K562 (cell line): ENCODE measurements around the gene TTC13. TPM values are rescaled to one million over a fixed set of nuclear protein-coding genes. Genes with fewer than 3 reads are reported as not detected.

ENCODE experiments used
- ATAC-seq: fragments of 200-7000 bp; cut with Tn5 transposase; 3 replicates; pipeline ENCODE4 v1.9.1; 2020; ENCODE audit warnings: moderate library complexity
- BruUV-seq: library from RNA; stranded (reverse); fragments of 400-500 nt; replicated peaks from 2 replicates; lab custom pipeline; 2021; lab: Mats Ljungman, UMichigan
- CTCF ChIA-PET: fragments of 300-600 bp; formaldehyde crosslinking; extraction: SDS; loops from one replicate; lab custom pipeline; 2021; ENCODE audit warnings: low intra/inter-chr PET ratio; lab: Yijun Ruan, JAX
- POLR2A ChIA-PET: fragments of 300-600, 350-650 bp; sonication (Branson Sonifier 250); formaldehyde crosslinking; extraction: SDS; loops from one replicate; lab custom pipeline; 2021; ENCODE audit warnings: antibody characterized with exemption, inconsistent platforms; lab: Yijun Ruan, JAX
- DNase-seq, 4 experiments: peaks; one replicate each; pipeline versions ENCODE4 v3.0.0 to v3.0.0-alpha.2; 2011 to 2018; ENCODE audit warnings: low spot score in 3 of 4, mixed read lengths in 3 of 4; ENCODE audit errors: extremely low read depth in 1 of 4
- FAIRE-seq: peaks from 2 replicates; lab custom pipeline; 2011; peaks lifted over from hg19 to GRCh38; lab: Jason Lieb, UNC
- H2AFZ ChIP-seq: 2 replicates; pipeline ENCODE4 v1.6.0; 2011; ENCODE audit warnings: low read depth, low read length, control low read depth, inconsistent platforms
- H3K27ac ChIP-seq: fragments of 200-600 bp; 3 replicates; pipeline ENCODE4 v1.8.0; 2011; ENCODE audit warnings: low read depth, mild to moderate bottlenecking, control low read depth, inconsistent platforms, low read length, moderate library complexity, mixed read lengths; ENCODE audit errors: extremely low read depth
- H3K27me3 ChIP-seq, 2 experiments: fragments of 300-600 bp in 1 of 2; 2 replicates in 1 of 2; 3 replicates in 1 of 2; pipeline versions ENCODE4 v1.6.0 to v1.8.0; 2011; ENCODE audit warnings: inconsistent platforms in 2 of 2, low read length in 2 of 2, mild to moderate bottlenecking in 1 of 2, mixed read lengths in 1 of 2, moderate library complexity in 1 of 2; ENCODE audit not compliant: control insufficient read depth in 2 of 2, insufficient read depth in 2 of 2
- H3K36me3 ChIP-seq: fragments of 300-600 bp; 3 replicates; pipeline ENCODE4 v1.8.0; 2011; ENCODE audit warnings: mild to moderate bottlenecking, low read length, inconsistent platforms; ENCODE audit not compliant: control insufficient read depth, insufficient read depth
- H3K4me1 ChIP-seq, 2 experiments: fragments of 200-600 bp in 1 of 2; replicated peaks in 1 of 2; 2 replicates in 1 of 2; 3 replicates in 1 of 2; pipeline versions ENCODE4 v1.5.1 to v1.8.0; 2011; ENCODE audit warnings: inconsistent platforms in 2 of 2, low read length in 2 of 2, mild to moderate bottlenecking in 1 of 2, mixed read lengths in 1 of 2, moderate library complexity in 1 of 2; ENCODE audit not compliant: control insufficient read depth in 2 of 2, insufficient read depth in 2 of 2
- H3K4me2 ChIP-seq: 2 replicates; pipeline ENCODE4 v1.6.1; 2011; ENCODE audit warnings: low read length, control low read depth, inconsistent platforms, mixed read lengths; ENCODE audit not compliant: insufficient read depth
- H3K4me3 ChIP-seq: fragments of 200-600 bp; sonication (generic), shearing (Covaris generic); 2 replicates; pipeline ENCODE4 v1.5.1; 2016; ENCODE audit warnings: control low read depth, inconsistent platforms
- H3K79me2 ChIP-seq: fragments of 200-600 bp; 3 replicates; pipeline ENCODE4 v1.8.0; 2011; ENCODE audit warnings: low read length, inconsistent platforms; ENCODE audit not compliant: control insufficient read depth, insufficient read depth
- H3K9ac ChIP-seq, 2 experiments: 2 replicates each; pipeline versions ENCODE4 v1.6.0 to v1.6.1; 2011; ENCODE audit warnings: low read depth in 2 of 2, low read length in 2 of 2, control low read depth in 1 of 2, inconsistent platforms in 1 of 2, mild to moderate bottlenecking in 1 of 2, mixed read lengths in 1 of 2; ENCODE audit not compliant: insufficient read depth in 1 of 2
- H3K9me1 ChIP-seq: one replicate; pipeline ENCODE4 v1.6.0; 2011; ENCODE audit warnings: inconsistent platforms, mild to moderate bottlenecking, low read length, moderate library complexity; ENCODE audit not compliant: control insufficient read depth, insufficient read depth
- H3K9me3 ChIP-seq: replicated peaks from 2 replicates; pipeline ENCODE4 v1.5.1; 2011; ENCODE audit warnings: low read depth, low read length, inconsistent platforms; ENCODE audit not compliant: control insufficient read depth, insufficient read depth
- H4K20me1 ChIP-seq: replicated peaks from 2 replicates; pipeline ENCODE4 v1.6.1; 2011; ENCODE audit warnings: low read length, inconsistent platforms, mixed read lengths; ENCODE audit not compliant: control insufficient read depth, insufficient read depth
- ELF1 ChIP-seq: fragments of 200-800 bp; sonication (Bioruptor generic); IDR thresholded peaks from 2 replicates; pipeline ENCODE4 v1.6.1; 2016; ENCODE audit warnings: missing genetic modification characterization, missing compliant biosample characterization
- NCOR1 ChIP-seq: fragments of 450-650 bp; IDR thresholded peaks from 2 replicates; pipeline ENCODE4 v1.6.1; 2016; ENCODE audit warnings: mild to moderate bottlenecking, moderate library complexity
- WGBS: fragments of 100-300 bp; shearing (Covaris generic); methylation state at CpG from one replicate; pipeline ENCODE4 v1.1.6; 2016; ENCODE audit warnings: low coverage, mixed read lengths; ENCODE audit not compliant: insufficient coverage; ENCODE audit errors: missing lambda C conversion rate; 5-methylcytosine and 5-hydroxymethylcytosine counted together
- in situ Hi-C: fragments of 300-500 bp; cut with MboI; formaldehyde crosslinking; loops from 4 replicates; pipeline ENCODE4 v1.15.0; 2018; ENCODE audit warnings: inconsistent platforms, mixed read lengths
- intact Hi-C: fragments of 100-400 bp; cut with micrococcal nuclease; formaldehyde crosslinking; loops from 2 replicates; pipeline ENCODE4 v1.14.2; 2022
- polyA plus RNA-seq, 8 experiments: library from polyadenylated mRNA; depleted of rRNA in 4 of 8; stranded (reverse) in 5 of 8; unstranded in 3 of 8; fragments of >200 nt; fragmentation: Nextera tagmentation in 2 of 8; fragmentation: Illumina TruSeq in 1 of 8; extraction: Ambion mirVana in 2 of 8; extraction: Trizol in 1 of 8; gene quantifications; 2 replicates each; pipeline versions ENCODE4 v1.2.1 to v1.2.3, GENCODE V29; 2011 to 2014; ENCODE audit warnings: inconsistent platforms in 1 of 8, missing spikeins in 1 of 8
- total RNA-seq, 7 experiments: library from RNA; depleted of rRNA in 6 of 7; stranded (reverse); fragments of >200 nt in 6 of 7; fragmentation: Illumina TruSeq in 2 of 7; extraction: Trizol in 2 of 7; gene quantifications; 2 replicates each; pipeline versions ENCODE4 v1.2.1 to v1.2.3, GENCODE V29; 2011 to 2021; ENCODE audit warnings: low replicate concordance in 1 of 7
- TF ChIP-seq, protein P1 (sequence below): fragments of 450-650 bp; IDR thresholded peaks from 2 replicates; pipeline ENCODE4 v1.6.1; 2016; ENCODE audit warnings: low read depth
- TF ChIP-seq, protein P2 (sequence below): fragments of 200-800 bp; sonication (Bioruptor generic); IDR thresholded peaks from 2 replicates; pipeline ENCODE4 v1.6.1; 2017; ENCODE audit warnings: missing genetic modification characterization, missing compliant biosample characterization
- TF ChIP-seq, protein P3 (sequence below): fragments of 250-450 bp; sonication (Bioruptor Pico); IDR thresholded peaks from 2 replicates; pipeline ENCODE4 v1.8.0; 2021; ENCODE audit warnings: moderate library complexity, mild to moderate bottlenecking, inconsistent platforms

The TTC13 gene
- total and polyA plus RNA-seq, 9 of the 15 experiments (the other 6 are each of a cell fraction or from before 2014, with no cell fraction given) = 1.7 to 13.8 (median 9.6) TPM

DNA sequence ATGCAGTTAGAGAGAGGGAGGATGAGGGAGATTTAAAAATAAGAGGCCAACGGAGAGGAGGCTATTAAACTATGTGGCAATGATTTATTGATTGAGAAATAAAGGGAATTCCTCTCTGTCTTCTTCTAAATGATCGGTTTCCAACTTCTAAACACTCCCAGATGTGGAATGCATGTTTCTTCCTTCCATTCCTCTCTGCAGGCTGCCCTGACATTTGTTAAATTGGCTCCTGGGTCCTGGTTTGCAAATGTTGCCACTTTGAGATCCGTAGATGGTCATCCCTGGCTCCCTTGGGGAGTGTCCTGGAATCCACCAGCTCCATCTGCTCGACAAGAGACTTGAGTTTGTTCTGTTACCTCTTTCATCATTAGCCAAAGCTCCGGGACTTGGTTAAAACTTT, 100.1 kb downstream of the TTC13 start:
- BruUV-seq = no TSS peak
- no peak for ATAC-seq
- in situ Hi-C loops (no loop called here), intact Hi-C loops (no loop called here)
- peaks cover 11% of the 10 kb centered on the region; the same call in 1 of the 2 replicates for H4K20me1 ChIP-seq
- no peaks in the 10 kb centered on the region for H3K9me3 ChIP-seq
- no peak overlapping the region for H3K9ac ChIP-seq
- ChIA-PET POLR2A (interaction anchor here (1.8 kb wide), 1 partner anchor 15 kb away, joined by 6 read pairs; no protein-coding TSS in a partner anchor), CTCF (no interaction called here)
- 0% methylated on average over 5 of the region's 5 CpGs for WGBS
- H3K27me3 ChIP-seq = peaks cover 59 to 67% of the 10 kb centered on the region in 2 experiments
- peak; percentile 40 for FAIRE-seq
- H3K4me2 ChIP-seq = no peak overlapping the region
- TF ChIP-seq ELF1 = no peak
- TF ChIP-seq, protein P1, sequence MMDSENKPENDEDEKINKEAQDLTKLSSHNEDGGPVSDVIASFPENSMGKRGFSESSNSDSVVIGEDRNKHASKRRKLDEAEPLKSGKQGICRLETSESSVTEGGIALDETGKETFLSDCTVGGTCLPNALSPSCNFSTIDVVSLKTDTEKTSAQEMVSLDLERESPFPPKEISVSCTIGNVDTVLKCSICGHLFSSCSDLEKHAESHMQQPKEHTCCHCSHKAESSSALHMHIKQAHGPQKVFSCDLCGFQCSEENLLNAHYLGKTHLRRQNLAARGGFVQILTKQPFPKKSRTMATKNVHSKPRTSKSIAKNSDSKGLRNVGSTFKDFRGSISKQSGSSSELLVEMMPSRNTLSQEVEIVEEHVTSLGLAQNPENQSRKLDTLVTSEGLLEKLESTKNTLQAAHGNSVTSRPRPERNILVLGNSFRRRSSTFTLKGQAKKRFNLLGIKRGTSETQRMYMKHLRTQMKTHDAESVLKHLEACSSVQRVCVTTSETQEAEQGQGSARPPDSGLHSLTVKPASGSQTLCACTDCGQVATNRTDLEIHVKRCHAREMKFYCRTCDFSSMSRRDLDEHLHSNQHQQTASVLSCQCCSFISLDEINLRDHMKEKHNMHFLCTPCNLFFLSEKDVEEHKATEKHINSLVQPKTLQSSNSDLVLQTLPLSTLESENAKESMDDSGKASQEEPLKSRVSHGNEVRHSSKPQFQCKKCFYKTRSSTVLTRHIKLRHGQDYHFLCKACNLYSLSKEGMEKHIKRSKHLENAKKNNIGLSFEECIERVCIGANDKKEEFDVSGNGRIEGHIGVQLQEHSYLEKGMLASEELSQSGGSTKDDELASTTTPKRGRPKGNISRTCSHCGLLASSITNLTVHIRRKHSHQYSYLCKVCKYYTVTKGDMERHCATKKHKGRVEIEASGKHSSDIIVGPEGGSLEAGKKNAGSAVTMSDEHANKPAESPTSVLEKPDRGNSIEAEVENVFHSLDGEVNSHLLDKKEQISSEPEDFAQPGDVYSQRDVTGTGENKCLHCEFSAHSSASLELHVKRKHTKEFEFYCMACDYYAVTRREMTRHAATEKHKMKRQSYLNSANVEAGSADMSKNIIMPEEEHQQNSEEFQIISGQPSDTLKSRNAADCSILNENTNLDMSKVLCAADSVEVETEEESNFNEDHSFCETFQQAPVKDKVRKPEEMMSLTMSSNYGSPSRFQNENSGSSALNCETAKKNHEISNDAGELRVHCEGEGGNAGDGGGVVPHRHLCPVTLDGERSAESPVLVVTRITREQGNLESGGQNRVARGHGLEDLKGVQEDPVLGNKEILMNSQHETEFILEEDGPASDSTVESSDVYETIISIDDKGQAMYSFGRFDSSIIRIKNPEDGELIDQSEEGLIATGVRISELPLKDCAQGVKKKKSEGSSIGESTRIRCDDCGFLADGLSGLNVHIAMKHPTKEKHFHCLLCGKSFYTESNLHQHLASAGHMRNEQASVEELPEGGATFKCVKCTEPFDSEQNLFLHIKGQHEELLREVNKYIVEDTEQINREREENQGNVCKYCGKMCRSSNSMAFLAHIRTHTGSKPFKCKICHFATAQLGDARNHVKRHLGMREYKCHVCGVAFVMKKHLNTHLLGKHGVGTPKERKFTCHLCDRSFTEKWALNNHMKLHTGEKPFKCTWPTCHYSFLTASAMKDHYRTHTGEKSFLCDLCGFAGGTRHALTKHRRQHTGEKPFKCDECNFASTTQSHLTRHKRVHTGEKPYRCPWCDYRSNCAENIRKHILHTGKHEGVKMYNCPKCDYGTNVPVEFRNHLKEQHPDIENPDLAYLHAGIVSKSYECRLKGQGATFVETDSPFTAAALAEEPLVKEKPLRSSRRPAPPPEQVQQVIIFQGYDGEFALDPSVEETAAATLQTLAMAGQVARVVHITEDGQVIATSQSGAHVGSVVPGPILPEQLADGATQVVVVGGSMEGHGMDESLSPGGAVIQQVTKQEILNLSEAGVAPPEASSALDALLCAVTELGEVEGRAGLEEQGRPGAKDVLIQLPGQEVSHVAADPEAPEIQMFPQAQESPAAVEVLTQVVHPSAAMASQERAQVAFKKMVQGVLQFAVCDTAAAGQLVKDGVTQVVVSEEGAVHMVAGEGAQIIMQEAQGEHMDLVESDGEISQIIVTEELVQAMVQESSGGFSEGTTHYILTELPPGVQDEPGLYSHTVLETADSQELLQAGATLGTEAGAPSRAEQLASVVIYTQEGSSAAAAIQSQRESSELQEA = no peak
- TF ChIP-seq NCOR1 = no peak
- TF ChIP-seq, protein P2, sequence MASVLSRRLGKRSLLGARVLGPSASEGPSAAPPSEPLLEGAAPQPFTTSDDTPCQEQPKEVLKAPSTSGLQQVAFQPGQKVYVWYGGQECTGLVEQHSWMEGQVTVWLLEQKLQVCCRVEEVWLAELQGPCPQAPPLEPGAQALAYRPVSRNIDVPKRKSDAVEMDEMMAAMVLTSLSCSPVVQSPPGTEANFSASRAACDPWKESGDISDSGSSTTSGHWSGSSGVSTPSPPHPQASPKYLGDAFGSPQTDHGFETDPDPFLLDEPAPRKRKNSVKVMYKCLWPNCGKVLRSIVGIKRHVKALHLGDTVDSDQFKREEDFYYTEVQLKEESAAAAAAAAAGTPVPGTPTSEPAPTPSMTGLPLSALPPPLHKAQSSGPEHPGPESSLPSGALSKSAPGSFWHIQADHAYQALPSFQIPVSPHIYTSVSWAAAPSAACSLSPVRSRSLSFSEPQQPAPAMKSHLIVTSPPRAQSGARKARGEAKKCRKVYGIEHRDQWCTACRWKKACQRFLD (CRISPR knock-in tag) = no peak
- TF ChIP-seq, protein P3, sequence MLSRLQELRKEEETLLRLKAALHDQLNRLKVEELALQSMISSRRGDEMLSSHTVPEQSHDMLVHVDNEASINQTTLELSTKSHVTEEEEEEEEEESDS = no peak
- H3K4me3 ChIP-seq = no peak overlapping the region
- no peak for DNase-seq
- H3K36me3 ChIP-seq = no peaks in the 10 kb centered on the region
- H3K79me2 ChIP-seq = no peaks in the 10 kb centered on the region
- peaks cover 0 to 11% of the 10 kb centered on the region in 2 experiments; a peak in 2 of 5 replicates for H3K4me1 ChIP-seq
- no peak overlapping the region for H3K27ac ChIP-seq
- H3K9me1 ChIP-seq = no peaks in the 10 kb centered on the region
- H2AFZ ChIP-seq = no peak overlapping the region
